Cardiac muscle cell (in vitro differentiated cells and primary cell): Measurements from ENCODE around the gene TMEM132C. TPM values are rescaled to one million over a fixed set of nuclear protein-coding genes. Genes with fewer than 3 reads are reported as not detected.

Experiments
- DNase-seq, 2 donors: peaks; one replicate each; pipeline versions ENCODE4 v3.0.0 to v3.0.0-alpha.2; 2010 to 2017; ENCODE audit warnings: low read depth in 1 of 2, low spot score in 1 of 2
- H3K27ac ChIP-seq: fragments of 200-600 bp; sonication (generic); 2 replicates; pipeline ENCODE4 v1.5.1; 2016
- H3K27me3 ChIP-seq: fragments of 200-600 bp; sonication (generic); 2 replicates; pipeline ENCODE4 v1.6.0; 2016; ENCODE audit warnings: control low read depth
- H3K36me3 ChIP-seq: fragments of 200-600 bp; sonication (generic); 2 replicates; pipeline ENCODE4 v1.5.1; 2016; ENCODE audit warnings: control low read depth
- H3K4me1 ChIP-seq: fragments of 200-600 bp; sonication (generic); 2 replicates; pipeline ENCODE4 v1.8.1; 2017; ENCODE audit warnings: low read depth, mild to moderate bottlenecking, mixed run types
- H3K4me3 ChIP-seq: fragments of 200-600 bp; sonication (generic); 2 replicates; pipeline ENCODE4 v1.5.1; 2016; ENCODE audit warnings: mild to moderate bottlenecking
- H3K9me3 ChIP-seq: fragments of 200-600 bp; sonication (generic); 2 replicates; pipeline ENCODE4 v1.5.1; 2017; ENCODE audit warnings: low read depth, mild to moderate bottlenecking, control low read depth
- CTCF ChIP-seq: IDR thresholded peaks from 2 replicates; pipeline ENCODE4 v1.5.1; 2012; ENCODE audit warnings: low read depth, mild to moderate bottlenecking, low read length
- polyA plus RNA-seq: library from polyadenylated mRNA; unstranded; fragments of >200 nt; fragmentation: Nextera tagmentation; extraction: Ambion mirVana; gene quantifications from 2 replicates; pipeline ENCODE4 v1.2.1, GENCODE V29; 2016
- total RNA-seq: library from RNA; depleted of rRNA; stranded (reverse); fragments of >200 nt; gene quantifications from 2 replicates; pipeline ENCODE4 v1.2.3, GENCODE V29; 2016

Gene TMEM132C
- total and polyA plus RNA-seq, 2 experiments from 2014 or later = 1.8 to 2.5 TPM

- no peaks in the 10 kb centered on the region for H3K36me3 ChIP-seq
- H3K27me3 ChIP-seq = peaks cover 4% of the 10 kb centered on the region
- no peak overlapping the region for H3K4me3 ChIP-seq
- H3K27ac ChIP-seq = no peak overlapping the region
- no peak for DNase-seq
- TF ChIP-seq CTCF = no peak
- no peaks in the 10 kb centered on the region for H3K9me3 ChIP-seq
- no peaks in the 10 kb centered on the region for H3K4me1 ChIP-seq
Observed at GRCh38 chr12:128402486-128403243, 135.7 kb downstream of the TMEM132C start.

GRCh38 chr12:128408669-128409068, 141.7 kb downstream of the TMEM132C start:
- no peak overlapping the region for H3K27ac ChIP-seq

GRCh38 chr12:128415036-128415560, 148.1 kb downstream of the TMEM132C start:
- Histone ChIP-seq H3K4me3 (no peak overlapping the region), H3K4me1 (no peaks in the 10 kb centered on the region), H3K27me3 (no peaks in the 10 kb centered on the region), H3K27ac (no peak overlapping the region), H3K36me3 (no peaks in the 10 kb centered on the region), H3K9me3 (no peaks in the 10 kb centered on the region)
- no peak for DNase-seq
- TF ChIP-seq CTCF = no peak

More at GRCh38 chr12:128408669-128409068, 141.7 kb downstream of the TMEM132C start:
- Histone ChIP-seq H3K4me3 (no peak overlapping the region), H3K4me1 (no peaks in the 10 kb centered on the region), H3K27me3 (no peaks in the 10 kb centered on the region), H3K36me3 (no peaks in the 10 kb centered on the region), H3K9me3 (no peaks in the 10 kb centered on the region)
- no peak for DNase-seq
- TF ChIP-seq CTCF = no peak

- peak in 1 of 2 donors; percentile 12 for DNase-seq
- H3K36me3 ChIP-seq = no peaks in the 10 kb centered on the region
- no peaks in the 10 kb centered on the region for H3K27me3 ChIP-seq
- H3K27ac ChIP-seq = no peak overlapping the region
- H3K4me3 ChIP-seq = no peak overlapping the region
- H3K4me1 ChIP-seq = no peaks in the 10 kb centered on the region
- no peaks in the 10 kb centered on the region for H3K9me3 ChIP-seq
- no peak for TF ChIP-seq CTCF
Observed at GRCh38 chr12:128418944-128419343, 152.0 kb downstream of the TMEM132C start.

GRCh38 chr12:128420163-128420562, 153.2 kb downstream of the TMEM132C start:
- Histone ChIP-seq H3K9me3 (no peaks in the 10 kb centered on the region), H3K4me1 (no peaks in the 10 kb centered on the region), H3K4me3 (no peak overlapping the region), H3K36me3 (no peaks in the 10 kb centered on the region), H3K27ac (no peak overlapping the region), H3K27me3 (no peaks in the 10 kb centered on the region)
- DNase-seq = no peak
- TF ChIP-seq CTCF = no peak
